Panc1 (cell line): ENCODE data around the gene PGM3.

Experiments used
- CTCF ChIP-seq: fragments of 450-650 bp; IDR thresholded peaks from 2 replicates; pipeline ENCODE4 v1.5.1; 2017; ENCODE audit warnings: mild to moderate bottlenecking
- POLR2AphosphoS5 ChIP-seq: IDR thresholded peaks from 2 replicates; pipeline ENCODE4 v1.6.1; 2012; ENCODE audit warnings: mild to moderate bottlenecking, low read depth, low read length, moderate library complexity
- TCF7L2 ChIP-seq: IDR thresholded peaks from 2 replicates; pipeline ENCODE4 v1.6.1; 2011; ENCODE audit warnings: mild to moderate bottlenecking, low read depth, low read length, inconsistent platforms

DNA sequence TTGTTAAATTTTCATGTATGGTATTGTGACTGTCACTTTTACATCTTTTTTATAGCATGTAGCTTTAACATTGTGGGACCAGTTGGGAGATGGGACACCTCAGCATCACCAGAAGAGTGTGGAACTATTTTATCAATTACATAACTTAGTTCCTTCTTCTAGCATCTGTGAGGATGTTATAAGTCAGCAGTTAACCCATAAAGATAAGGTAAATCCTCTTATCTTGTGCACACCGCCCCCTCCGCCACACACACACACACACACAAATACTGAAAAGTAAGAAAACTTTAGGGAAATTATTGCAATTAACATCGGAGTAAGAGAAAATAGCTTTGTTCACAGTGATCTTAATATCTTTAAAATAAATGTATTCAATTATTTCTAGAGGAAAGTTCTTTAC lies 60.9 kb downstream of the PGM3 start:
- no peak for TF ChIP-seq CTCF
- no peak for TF ChIP-seq POLR2AphosphoS5
- no peak for TF ChIP-seq TCF7L2
